Testis (tissue), 2 donors: ENCODE results near the gene ERAL1.

Experiments
- CTCF ChIP-seq, 3 experiments: fragments of 450-650 bp in 2 of 3; fragments of 200-600 bp in 1 of 3; sonication (generic) in 1 of 3; IDR thresholded peaks; one replicate each; pipeline ENCODE4 v1.5.1; 2016 to 2019; ENCODE audit warnings: antibody characterized with exemption in 3 of 3, mild to moderate bottlenecking in 2 of 3, moderate library complexity in 1 of 3
- POLR2A ChIP-seq: fragments of 450-650 bp; IDR thresholded peaks from one replicate; pipeline ENCODE4 v1.6.1; 2017; ENCODE audit warnings: antibody characterized with exemption, mild to moderate bottlenecking, moderate library complexity

- TF ChIP-seq CTCF (IDR thresholded peaks at IDR 0.05) (no peak), POLR2A (no peak)
These were observed 25.2 kb downstream of the ERAL1 start for GRCh38 chr17:28879886-28880571.
